Medulla oblongata (tissue), 1 donor: ENCODE data around the gene YJEFN3.
A peak's percentile ranks its signal among the peaks of the same experiment; 100 is the strongest.

Experiments
- DNase-seq: peaks from one replicate; pipeline ENCODE4 v3.0.0-alpha.2; 2015; ENCODE audit errors: extremely low spot score

YJEFN3 gene, protein sequence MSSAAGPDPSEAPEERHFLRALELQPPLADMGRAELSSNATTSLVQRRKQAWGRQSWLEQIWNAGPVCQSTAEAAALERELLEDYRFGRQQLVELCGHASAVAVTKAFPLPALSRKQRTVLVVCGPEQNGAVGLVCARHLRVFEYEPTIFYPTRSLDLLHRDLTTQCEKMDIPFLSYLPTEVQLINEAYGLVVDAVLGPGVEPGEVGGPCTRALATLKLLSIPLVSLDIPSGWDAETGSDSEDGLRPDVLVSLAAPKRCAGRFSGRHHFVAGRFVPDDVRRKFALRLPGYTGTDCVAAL

DNA sequence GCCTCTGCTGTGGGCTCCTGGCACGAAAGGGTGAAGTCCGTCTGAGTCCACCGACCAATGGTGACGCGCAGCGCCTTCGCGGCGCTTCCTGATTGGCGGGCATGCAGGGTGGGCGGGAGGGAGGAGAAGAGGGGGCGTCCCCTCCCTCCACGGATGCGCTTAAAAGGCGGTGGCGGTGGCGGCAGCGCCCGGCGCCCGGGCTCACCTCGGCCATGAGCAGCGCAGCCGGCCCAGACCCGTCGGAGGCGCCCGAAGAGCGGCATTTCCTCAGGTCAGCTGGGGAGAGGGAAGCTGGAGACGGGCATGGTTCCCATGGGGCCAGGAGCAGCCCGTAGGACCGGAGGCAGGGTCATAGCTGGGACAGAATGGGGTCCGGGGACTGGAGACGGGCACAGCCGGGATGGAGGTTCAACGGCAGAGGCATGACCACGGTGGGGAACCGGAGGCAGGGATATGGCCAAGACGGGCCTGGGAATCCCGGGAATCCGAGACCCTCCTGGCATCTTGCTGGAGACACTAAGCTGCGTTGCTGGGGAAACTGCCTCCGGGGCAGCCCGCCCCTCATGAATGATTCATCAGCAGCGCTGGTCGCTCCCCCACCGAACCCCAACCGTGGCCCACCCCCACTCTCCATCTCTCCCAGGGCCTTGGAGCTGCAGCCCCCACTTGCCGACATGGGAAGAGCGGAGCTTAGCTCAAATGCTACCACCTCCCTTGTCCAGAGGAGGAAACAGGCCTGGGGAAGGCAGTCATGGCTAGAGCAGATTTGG is at the start of gene YJEFN3:
TSS of gene YJEFN3 (plus strand) at position 191 of the 770 bp plus-strand sequence. CDS start at position 213, 22 bp downstream.
- peak; percentile 25 for DNase-seq

DNA sequence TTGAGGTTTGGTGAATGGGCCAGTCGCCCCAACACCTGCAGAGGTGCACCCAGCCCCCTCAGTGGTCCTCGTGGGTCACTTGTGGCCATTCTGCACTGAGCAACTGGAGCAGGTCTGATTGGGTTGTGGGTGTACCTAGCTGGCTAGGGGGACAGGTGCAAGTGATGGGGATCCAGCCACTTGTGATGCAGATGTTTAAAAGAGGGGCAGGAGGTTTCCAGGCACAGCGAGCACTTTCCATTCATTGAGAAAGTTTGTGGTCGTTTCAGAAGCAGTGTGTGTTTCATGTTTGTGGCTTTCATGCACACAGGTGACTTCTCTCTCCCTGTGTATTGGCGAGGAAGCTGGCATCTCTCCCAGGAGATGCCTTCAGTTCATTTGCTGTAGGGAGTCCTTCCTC is 48.0 kb upstream of the YJEFN3 start:
- DNase-seq, result no peak

DNA sequence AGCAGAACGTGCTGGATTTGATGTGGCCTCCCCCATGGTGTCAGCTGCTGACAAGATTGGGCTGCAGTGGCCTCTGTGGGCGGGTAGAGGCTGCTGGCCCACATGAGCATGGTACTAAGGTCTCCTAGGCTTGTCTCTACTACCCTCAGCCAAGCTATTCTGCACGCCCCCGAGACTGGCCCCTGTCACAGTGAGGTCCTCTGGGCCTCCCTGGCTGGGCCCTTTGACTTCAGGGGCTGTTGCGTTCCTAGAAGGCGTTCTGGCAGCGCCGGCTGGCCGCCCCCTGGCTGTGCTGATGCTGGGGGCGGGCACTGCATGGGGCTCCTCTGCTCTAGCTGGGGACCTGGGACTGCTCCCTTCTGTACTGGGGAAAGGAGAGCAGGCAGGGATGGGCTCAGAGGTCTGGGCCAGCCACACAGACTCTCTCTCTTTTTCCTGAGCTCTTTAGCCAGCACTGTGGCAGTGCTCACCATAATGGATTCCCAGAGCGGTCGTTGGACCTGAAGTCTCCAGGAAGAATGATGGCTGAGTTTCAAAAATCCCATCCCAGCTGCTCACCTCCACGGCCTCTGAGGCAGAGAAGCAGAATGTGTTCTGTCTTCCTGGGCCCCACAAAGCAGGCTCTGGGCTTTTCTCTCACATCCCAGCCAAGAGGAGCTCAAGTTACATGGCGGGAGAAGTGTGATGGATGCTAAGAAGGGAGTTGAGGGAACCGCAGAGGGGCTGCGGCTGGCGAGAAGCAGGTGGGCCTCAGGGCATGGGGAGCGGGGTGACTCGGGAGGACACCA is 45.7 kb upstream of the YJEFN3 start:
- DNase-seq, result no peak

GRCh38 chr19:19485161-19485997 is 43.3 kb upstream of the YJEFN3 start:
- DNase-seq, result no peak

- DNase-seq, result no peak
These were observed 42.8 kb upstream of the YJEFN3 start for GRCh38 chr19:19485998-19486290.

- no peak for DNase-seq
These were observed 42.2 kb upstream of the YJEFN3 start for GRCh38 chr19:19486343-19487076.

DNA sequence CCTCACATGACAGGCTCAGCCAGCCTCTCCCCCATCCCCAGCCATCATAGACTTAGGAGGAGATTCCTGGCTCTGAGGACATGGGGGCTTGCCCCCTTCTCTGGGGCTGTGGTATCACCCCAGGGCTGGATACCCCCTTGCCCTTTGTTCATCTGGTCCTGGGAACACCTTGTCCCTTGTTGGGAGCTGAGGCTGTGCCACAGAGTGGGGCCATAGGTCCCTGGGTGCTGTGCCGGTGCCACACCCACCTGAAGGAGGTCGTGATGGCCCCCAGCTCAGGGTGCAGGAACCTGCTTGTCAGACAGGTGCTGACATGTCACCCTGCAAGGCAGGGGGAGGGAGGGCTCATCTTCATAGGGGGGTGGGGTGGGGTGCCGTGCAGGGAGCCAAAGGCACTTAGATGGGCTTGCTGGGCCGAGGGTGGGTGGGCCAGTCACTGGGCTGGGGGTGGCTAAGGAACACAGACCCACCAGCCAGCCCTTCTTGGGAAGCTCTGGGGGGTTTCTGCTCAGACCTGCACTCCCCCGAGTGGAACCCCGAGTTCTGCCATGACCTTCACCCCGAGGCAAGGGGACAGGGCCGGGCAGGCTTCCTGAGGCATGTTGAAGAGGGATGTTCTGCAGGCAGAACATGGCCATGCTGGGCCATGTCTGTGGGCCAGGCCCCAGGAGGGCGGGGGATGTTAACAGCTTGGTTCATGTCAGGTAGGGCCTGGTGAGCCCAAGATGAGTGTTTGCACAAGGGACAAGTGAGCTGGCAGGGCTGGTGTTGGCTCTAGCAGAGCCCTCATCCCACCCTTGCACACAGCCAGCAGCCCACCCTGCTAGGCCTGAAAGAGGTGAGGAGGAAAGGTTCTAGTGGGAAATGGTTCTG is 41.4 kb upstream of the YJEFN3 start:
- DNase-seq, result no peak

DNA sequence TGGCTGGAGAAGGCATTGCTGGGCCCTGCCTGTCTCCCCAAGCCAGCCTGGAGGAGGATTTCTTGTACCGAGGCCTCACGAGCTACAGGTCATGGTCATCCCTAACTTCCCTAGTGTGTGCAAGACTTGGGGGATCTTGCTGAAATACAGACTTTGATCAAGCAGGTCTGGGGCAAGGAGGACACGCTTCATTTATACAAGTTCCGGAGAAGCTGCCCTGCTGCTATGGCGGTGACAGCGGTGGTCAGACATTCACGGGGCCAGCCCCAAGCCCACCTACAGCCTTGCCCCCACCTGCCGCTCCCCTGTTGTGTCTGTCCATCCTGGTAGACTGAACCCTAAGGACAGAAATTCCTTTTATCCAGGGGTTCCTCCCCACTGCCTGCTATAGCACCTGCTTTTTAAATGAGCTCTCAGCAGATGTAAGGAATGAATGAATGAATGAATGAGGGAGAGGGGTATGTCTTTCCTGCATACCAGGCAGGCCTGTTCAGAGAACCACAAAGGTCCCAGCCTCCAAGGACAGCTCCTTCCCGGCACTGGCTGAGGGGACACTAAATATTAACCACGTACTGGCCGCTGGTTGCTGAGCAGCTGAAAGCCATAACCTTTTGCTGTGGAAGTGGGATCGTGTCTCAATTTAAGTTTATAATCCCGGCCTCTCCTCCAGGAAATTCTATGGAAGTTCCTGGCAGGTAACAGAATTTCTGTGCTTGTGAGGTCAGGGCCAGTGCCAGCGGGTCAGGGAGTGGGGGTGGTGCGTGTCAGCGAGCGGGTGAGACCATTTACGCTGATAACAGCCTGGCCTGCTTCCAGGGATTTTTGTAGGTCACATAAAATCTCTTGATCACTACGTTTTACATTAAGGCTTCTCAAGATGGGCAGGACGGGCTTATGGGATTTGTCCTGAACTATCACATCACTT is 40.5 kb upstream of the YJEFN3 start:
- no peak for DNase-seq

DNA sequence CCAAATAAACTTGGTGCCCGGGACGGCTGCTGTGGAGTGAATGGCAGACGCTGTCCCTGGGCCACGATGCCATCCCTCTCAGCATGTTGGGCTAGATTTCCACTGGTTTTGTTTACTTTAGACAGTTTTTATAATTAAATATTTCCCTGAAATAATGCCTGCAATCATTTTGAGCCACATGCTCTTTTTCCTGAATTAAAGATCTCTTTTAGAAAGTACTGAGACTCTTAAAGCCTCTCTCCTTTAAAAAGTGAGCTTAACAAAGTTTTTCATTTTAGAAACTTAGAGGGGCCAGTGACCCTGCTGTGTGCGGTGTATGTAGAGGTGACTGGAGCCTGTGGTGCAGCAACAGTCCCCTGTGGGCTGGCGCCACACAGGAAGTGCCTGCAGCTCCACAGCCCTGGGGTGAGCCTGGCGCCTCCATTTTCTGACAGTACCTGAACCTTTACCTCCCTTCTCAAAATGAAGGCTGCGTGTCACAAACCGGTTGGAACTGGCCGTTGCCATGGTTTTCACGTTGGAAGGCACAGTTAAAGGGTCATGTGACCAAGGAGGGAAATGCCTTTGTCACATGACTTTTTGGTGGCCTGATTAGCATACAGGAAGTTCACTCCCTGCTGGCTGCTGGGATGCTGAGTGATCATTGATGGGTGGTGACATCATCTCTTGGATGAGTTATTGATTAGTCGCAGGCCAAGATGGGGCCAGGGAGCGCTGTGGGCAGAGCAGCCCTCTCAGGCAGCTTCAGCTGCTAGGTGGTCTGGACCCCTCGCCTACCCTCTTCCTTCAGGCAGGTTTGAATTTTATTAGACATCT is 39.6 kb upstream of the YJEFN3 start:
- peak; percentile 85 for DNase-seq

DNA sequence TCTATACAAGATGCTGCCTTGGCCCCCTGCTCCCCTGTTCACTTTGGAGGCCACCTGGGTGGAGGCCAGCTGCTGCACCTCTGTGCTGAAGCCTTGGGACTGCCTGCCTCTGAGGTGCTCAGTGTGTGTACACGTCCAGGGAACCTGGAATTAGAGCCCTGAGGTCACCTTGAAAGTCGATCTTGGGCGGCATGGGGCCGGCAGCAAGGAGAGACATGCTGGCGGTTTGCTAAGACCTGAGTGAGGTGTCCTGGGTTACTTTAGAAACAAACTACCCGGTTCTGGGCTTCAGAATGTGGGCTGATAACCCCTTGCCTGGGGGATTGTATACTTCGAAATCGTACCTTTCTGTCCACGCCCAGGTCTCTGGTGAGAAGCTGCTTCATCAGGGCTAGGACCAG is 38.9 kb upstream of the YJEFN3 start:
- DNase-seq, result no peak

DNA sequence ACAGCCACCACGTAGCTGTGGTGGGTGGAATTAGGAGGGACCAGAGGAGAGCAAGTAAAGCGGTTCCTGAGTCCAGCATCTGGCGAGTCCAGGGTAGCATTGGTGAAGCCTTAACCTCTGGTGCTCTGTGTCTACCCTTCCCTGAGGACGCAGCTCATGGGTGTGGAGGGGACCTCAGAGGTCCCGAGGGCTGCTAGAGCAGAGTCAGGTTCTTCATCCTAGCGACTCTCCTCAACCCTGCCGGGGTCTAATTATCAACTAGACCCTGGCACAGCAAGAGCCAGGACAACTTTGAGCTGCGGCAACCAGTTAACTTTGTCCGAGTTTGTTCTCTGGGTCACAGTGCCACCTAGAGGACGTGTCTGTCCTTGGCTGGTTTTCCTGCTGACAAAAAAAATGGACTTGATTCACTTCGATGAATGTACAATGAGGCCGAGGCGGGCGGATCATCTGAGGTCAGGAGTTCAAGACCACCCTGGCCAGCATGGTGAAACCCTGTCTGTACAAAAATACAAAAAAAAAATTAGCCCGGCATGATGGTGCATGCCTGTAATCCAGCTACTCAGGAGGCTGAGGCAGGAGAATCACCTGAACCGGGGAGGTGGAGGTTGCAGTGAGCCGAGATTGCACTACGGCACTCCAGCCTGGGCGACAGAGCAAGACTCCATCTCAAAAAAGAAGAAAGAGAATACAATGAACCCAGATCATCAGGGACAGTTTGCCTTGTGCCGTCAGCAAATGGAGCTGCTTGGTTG is 38.3 kb upstream of the YJEFN3 start:
- DNase-seq, result peak; percentile 93

DNA sequence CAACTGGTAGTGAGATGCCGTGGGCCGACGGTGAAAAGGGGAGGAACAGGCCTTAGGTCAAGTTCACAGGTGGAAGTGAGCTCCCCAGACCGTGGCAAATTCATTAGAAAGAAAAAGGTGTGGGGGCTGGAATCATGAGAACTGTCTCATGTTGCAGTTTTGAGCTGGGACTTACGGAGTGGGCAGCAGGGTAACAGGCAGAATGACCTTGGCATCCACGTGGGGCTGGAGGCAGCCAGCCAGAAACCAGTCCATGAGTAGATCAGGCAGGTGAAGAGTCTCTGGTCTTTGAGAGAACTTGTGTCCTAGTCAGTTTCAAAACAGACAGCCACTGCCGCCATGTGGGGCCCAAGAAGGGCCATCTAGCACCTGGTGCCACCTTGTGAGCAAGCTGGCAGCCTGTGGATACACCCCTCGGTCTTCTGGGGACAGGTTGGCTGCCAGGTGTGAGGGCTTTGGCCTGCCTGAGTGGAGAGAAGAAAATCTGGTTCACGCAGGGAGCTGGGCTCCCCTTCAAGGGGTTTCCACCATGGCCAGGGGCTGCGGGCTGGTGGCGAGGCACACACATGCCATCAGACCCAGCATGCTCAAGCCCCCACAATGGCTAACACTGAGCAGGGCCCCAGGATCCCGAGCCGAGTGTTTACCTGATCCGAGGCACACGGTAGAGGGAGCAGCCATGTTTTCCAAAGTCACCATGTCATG is 37.2 kb upstream of the YJEFN3 start:
- no peak for DNase-seq

DNA sequence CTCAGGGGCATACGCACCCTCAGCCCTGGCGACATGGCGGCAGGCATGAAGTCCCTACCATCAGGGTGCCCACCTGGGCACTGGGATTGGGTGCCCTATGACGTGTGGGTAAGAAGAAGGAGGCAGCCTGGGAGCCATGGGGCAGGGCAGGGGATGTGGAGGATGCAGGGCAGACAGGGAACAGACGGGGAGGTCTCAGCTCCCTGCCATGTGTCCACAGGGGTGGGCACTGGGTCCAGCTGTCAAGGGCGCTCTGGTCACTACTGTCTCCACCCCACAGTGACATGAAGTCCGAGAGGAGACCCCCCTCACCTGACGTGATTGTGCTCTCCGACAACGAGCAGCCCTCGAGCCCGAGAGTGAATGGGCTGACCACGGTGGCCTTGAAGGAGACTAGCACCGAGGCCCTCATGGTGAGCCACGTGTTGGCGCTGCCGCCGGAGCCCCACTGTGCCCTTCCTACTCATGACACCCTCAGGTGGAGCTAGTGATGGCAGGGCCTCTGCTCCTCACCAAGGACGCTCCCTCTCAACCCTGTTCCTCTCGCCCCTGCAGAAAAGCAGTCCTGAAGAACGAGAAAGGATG is 36.6 kb upstream of the YJEFN3 start:
- DNase-seq, result no peak

- DNase-seq, result no peak
These were observed 34.7 kb upstream of the YJEFN3 start for GRCh38 chr19:19493841-19494546.
